Effector memory CD8-positive, alpha-beta T cell (primary cell): ENCODE data around the gene TCF25.

Experiments used
- ATAC-seq: fragments of 150-1000 bp; cut with Tn5 transposase; replicated peaks from 2 replicates; pipeline ENCODE4 v1.10.0; 2021; ENCODE audit warnings: mild to moderate bottlenecking, moderate library complexity
- DNase-seq, 3 experiments: peaks; one replicate each; pipeline ENCODE4 v3.0.0; 2021
- H3K27ac Mint-ChIP-seq, 2 donors: one replicate each; pipeline ENCODE4 v1.8.0; 2022; ENCODE audit warnings: mild to moderate bottlenecking in 2 of 2, mixed read lengths in 2 of 2, moderate library complexity in 2 of 2
- H3K27me3 Mint-ChIP-seq, 2 donors: one replicate each; pipeline ENCODE4 v1.8.0; 2022; ENCODE audit warnings: mixed read lengths in 2 of 2
- H3K36me3 Mint-ChIP-seq: one replicate; pipeline ENCODE4 v1.8.0; 2022; ENCODE audit warnings: mild to moderate bottlenecking, moderate library complexity, mixed read lengths; ENCODE audit not compliant: insufficient read depth
- H3K4me1 Mint-ChIP-seq, 2 donors: one replicate each; pipeline ENCODE4 v1.8.0; 2022; ENCODE audit warnings: low read depth in 2 of 2, mixed read lengths in 2 of 2
- H3K4me3 Mint-ChIP-seq, 2 donors: one replicate each; pipeline ENCODE4 v1.8.0; 2022; ENCODE audit warnings: mild to moderate bottlenecking in 2 of 2, mixed read lengths in 2 of 2, moderate library complexity in 2 of 2
- H3K9me3 Mint-ChIP-seq, 2 donors: one replicate each; pipeline ENCODE4 v1.8.0; 2022; ENCODE audit warnings: mixed read lengths in 2 of 2

TCF25 gene

DNA sequence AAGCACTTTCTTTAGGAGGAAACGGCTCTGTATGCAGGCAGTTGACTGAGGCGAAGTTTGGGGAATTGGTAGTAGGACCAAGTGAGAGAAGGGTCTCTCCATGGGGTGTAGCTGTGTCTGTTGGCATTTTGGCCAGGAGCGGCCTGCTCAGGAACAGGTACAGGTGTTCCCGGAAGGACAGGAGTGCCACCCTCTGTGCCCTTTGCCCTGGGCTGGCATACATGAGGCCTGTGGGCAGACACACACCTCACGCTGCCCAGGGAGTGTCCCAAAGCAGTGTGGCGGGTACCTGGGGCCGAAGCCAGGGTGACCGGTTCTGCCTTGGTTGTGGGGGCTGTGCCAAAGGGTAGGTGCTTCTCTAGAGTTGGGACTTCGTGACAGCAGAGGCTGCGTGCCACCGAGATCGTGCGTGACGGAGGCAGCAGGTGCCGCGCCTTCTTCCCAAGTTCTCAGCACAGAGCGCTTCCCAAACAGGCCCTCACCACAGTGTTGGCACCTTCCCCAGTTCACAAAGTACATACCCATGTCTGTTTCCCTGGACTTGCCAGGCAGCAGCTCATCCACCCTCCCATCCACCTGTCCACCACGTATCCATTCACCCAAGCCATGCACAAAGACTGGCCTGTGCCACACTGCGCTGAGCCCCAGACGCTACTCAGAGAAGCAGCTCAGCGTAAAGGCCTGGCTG, 19.9 kb upstream of the TCF25 start:
- Mint-ChIP-seq H3K36me3 (no peaks in the 10 kb centered on the region), H3K27me3 (no peaks in the 10 kb centered on the region), H3K9me3 (no peaks in the 10 kb centered on the region), H3K27ac (no peak overlapping the region), H3K4me1 (no peaks in the 10 kb centered on the region), H3K4me3 (no peak overlapping the region)
- DNase-seq (no peak), ATAC-seq (no peak)

DNA sequence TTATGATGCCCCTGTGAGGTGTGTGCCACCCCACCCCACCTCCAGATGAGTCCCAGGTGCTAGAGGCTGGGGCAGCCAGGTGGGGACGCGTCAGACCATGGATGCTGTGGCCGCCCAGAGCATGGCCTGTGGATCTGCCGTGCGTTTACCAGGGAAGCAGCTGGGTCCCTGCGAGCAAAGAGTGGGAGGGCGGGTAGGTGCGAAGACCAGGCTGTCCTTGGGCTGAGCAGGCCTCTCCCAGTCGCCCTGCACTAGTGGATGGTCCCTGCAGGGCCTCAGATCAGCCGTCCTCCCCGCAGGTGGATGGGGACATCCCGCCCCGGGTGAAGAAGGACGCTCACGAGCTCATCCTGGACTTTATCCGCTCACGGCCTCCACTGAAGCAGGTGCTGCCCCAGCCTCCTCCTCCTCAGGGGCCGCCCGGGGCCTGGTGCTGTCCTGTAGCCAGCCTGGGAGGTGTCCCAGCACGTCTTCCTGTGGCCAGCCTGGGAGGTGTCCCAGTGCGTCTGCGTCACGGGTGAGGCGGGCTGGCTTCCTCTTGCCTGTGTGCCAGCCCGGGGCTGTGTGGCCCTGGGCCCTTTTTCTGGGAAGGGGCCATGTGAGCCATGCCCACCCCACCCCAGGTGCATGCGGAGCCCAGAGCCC, 18.0 kb upstream of the TCF25 start:
- H3K27ac Mint-ChIP-seq = no peak overlapping the region
- peaks cover under 1% of the 10 kb centered on the region in 2 donors for H3K4me1 Mint-ChIP-seq
- ATAC-seq = no peak
- H3K27me3 Mint-ChIP-seq = no peaks in the 10 kb centered on the region
- H3K9me3 Mint-ChIP-seq = no peaks in the 10 kb centered on the region
- DNase-seq = no peak
- H3K36me3 Mint-ChIP-seq = no peaks in the 10 kb centered on the region
- no peak overlapping the region for H3K4me3 Mint-ChIP-seq

DNA sequence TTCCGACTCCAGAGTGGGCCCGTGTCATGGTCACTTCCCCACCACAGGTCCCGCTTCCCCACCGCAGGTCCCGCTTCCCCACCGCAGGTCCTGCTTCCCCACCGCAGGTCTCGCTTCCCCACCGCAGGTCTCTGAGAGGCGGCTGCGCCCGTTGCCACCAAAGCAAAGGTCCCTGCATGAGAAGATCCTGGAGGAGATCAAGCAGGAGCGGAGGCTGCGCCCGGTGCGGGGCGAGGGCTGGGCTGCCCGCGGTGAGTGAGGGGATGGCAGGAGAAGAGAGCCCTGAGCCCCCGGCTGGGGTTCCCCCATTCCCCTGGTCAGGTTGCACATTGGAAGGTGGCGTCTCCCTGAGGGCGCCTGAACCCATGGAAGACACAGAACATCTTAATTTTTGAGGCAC, 17.4 kb upstream of the TCF25 start:
- Mint-ChIP-seq H3K36me3 (no peaks in the 10 kb centered on the region), H3K4me3 (no peak overlapping the region), H3K9me3 (no peaks in the 10 kb centered on the region), H3K27ac (no peak overlapping the region), H3K27me3 (no peaks in the 10 kb centered on the region), H3K4me1 (peaks cover 6% of the 10 kb centered on the region in 2 donors)
- ATAC-seq (no peak), DNase-seq (no peak)

DNA sequence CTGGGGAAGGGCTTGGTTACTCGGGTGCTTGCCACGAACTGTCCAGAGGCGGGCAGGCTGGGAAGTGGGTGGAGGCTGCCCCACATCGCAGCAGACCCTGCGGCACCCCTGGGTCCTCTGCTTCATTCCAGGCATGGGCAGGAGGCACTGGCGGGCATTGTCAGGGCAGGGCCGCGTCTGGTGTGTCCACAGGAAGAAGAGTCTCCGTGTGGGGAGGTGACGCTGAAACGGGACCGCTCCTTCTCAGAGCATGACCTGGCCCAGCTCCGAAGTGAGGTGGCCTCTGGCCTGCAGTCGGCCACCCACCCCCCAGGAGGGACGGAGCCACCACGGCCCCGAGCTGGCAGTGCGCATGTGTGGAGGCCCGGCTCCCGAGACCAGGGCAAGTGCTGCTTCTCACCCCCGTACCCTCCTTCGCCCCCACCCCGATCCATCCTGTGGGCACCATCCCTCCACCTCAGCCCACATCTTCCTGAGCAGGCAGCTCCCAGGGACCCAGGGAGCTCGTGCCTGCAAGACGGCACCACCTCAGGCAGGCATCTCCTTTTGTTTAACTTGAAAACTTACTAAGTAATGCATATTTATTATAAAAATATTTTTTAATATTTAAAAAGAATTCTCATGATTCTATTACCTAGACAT, 14.3 kb upstream of the TCF25 start:
- no peaks in the 10 kb centered on the region for H3K27me3 Mint-ChIP-seq
- DNase-seq (no peak), ATAC-seq (no peak)
- H3K9me3 Mint-ChIP-seq = no peaks in the 10 kb centered on the region
- H3K27ac Mint-ChIP-seq = no peak overlapping the region
- H3K4me1 Mint-ChIP-seq = peaks cover 23 to 25% of the 10 kb centered on the region in 2 donors
- no peak overlapping the region for H3K4me3 Mint-ChIP-seq
- peaks cover 3% of the 10 kb centered on the region for H3K36me3 Mint-ChIP-seq

- peaks cover 3% of the 10 kb centered on the region for H3K36me3 Mint-ChIP-seq
- H3K4me3 Mint-ChIP-seq = no peak overlapping the region
- no peak for DNase-seq
These were observed 13.8 kb upstream of the TCF25 start for GRCh38 chr16:89859615-89860007.

DNA sequence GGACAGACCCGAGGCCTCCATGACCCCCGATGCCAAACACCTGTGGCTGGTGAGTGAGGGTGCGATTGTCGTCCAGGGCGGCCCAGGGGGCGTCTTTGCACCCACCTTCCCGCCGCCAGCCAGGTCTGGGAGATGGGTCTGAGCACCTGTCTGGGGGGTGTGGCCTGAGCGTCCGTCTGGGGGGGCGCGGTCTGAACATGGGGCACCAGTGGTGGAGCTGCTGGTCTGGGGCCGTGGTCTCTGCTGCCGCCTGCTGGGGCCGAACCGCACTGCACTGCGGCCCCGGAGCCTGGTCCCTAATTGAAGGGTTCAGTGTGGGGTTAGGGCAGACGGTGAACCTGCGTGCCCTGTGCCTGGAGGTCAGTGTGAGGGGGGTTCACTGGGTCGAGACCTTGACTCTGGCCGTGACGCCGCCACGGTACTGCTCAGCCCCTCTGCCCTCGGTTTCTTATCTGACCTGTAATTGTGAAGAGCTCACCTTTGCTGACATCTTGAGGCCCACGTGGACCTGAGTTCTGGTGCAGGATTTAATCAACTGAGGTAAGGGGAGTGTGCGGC, 12.6 kb upstream of the TCF25 start:
- DNase-seq = peak; percentile 70 to 83 (median 79)
- peak; percentile 72 for ATAC-seq
- Mint-ChIP-seq H3K9me3 (no peaks in the 10 kb centered on the region), H3K27me3 (no peaks in the 10 kb centered on the region), H3K27ac (peak overlapping the region; percentile 44 to 49), H3K36me3 (peaks cover 3% of the 10 kb centered on the region), H3K4me3 (no peak overlapping the region), H3K4me1 (peaks cover 29 to 35% of the 10 kb centered on the region in 2 donors)

More at GRCh38 chr16:89859615-89860007, 13.8 kb upstream of the TCF25 start:
- no peaks in the 10 kb centered on the region for H3K9me3 Mint-ChIP-seq
- H3K27ac Mint-ChIP-seq = no peak overlapping the region
- H3K4me1 Mint-ChIP-seq = peaks cover 27 to 30% of the 10 kb centered on the region in 2 donors
- no peak for ATAC-seq
- H3K27me3 Mint-ChIP-seq = no peaks in the 10 kb centered on the region

DNA sequence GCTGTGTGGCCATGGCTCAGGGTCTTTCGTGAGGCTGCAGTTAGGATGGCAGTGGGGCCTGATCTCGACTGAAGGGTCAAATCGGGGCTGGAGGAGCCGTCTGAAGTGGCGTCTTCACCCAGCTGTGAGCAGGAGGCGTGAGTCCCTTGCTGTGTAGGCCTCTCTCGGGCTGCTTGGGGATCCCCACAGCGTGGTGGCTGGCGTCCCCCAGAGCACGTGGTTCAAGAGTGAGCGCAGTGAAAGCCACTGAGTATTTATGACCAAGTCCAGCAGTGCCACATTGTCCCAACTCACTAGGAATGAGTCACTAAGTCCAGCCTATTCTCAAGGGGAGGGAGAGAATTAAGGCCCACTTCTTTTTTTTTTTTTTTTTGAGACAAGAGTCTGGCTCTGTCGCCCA, 11.7 kb upstream of the TCF25 start:
- Mint-ChIP-seq H3K4me3 (no peak overlapping the region), H3K9me3 (no peaks in the 10 kb centered on the region), H3K36me3 (peaks cover 3% of the 10 kb centered on the region), H3K4me1 (peaks cover 29 to 35% of the 10 kb centered on the region in 2 donors), H3K27ac (no peak overlapping the region), H3K27me3 (no peaks in the 10 kb centered on the region)
- DNase-seq (no peak), ATAC-seq (no peak)

DNA sequence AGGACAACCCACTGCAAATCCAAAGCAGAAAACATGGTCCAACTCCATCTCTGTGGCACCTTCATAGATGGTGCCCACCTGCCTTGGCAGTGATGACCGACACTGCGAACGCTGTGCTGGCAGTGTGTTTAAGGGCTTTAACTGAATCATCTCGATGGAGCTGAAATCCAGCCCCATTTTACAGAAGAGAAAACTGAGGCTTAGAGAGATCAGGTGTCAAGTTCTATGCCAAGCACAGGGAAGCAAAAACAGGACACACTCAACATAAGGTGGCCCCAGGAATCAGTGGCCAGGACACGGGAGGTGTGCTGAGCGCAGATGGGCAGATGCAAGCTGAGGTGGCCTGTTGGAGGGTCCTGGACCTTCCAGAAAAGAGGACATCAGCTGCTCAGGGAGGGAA, 10.7 kb upstream of the TCF25 start:
- Mint-ChIP-seq H3K4me3 (peak overlapping the region; percentile 75 to 85), H3K27ac (peak overlapping the region; percentile 81 to 89), H3K36me3 (peaks cover 3% of the 10 kb centered on the region), H3K9me3 (no peaks in the 10 kb centered on the region), H3K27me3 (no peaks in the 10 kb centered on the region), H3K4me1 (peaks cover 29 to 35% of the 10 kb centered on the region in 2 donors)
- no peak for DNase-seq
- no peak for ATAC-seq

- H3K4me1 Mint-ChIP-seq = peaks cover 29 to 35% of the 10 kb centered on the region in 2 donors
- H3K36me3 Mint-ChIP-seq = peaks cover 3% of the 10 kb centered on the region
- H3K4me3 Mint-ChIP-seq = peak overlapping the region; percentile 75 to 85
- H3K27ac Mint-ChIP-seq = peak overlapping the region; percentile 81 to 89
- H3K27me3 Mint-ChIP-seq = no peaks in the 10 kb centered on the region
- DNase-seq (peak; percentile 24 to 41 (median 27)), ATAC-seq (peak; percentile 69)
- no peaks in the 10 kb centered on the region for H3K9me3 Mint-ChIP-seq
These were observed 9.5 kb upstream of the TCF25 start for GRCh38 chr16:89863741-89864526.

DNA sequence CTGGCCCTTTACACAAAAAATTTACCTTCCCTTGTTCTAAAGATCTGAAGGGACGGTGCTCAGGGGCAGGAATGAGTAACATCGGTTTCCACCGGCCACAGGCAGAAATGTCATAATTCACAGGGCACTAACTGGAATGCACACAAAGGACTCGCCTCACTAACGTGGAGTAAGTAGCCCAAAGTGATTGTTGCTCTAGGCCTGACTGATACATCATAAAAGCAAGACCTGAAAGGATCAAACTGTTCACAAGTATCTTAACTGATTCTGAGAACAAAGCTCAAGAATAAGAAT, 8.9 kb upstream of the TCF25 start:
- no peak for ATAC-seq
- Mint-ChIP-seq H3K27ac (peak overlapping the region; percentile 81 to 89), H3K27me3 (no peaks in the 10 kb centered on the region), H3K4me3 (peak overlapping the region; percentile 75 to 85), H3K9me3 (no peaks in the 10 kb centered on the region), H3K4me1 (peaks cover 29 to 35% of the 10 kb centered on the region in 2 donors), H3K36me3 (peaks cover 3% of the 10 kb centered on the region)
- DNase-seq = no peak

- Mint-ChIP-seq H3K27me3 (no peaks in the 10 kb centered on the region), H3K9me3 (no peaks in the 10 kb centered on the region), H3K27ac (no peak overlapping the region), H3K36me3 (peaks cover 10% of the 10 kb centered on the region), H3K4me1 (peaks cover 24% of the 10 kb centered on the region in 2 donors), H3K4me3 (no peak overlapping the region)
- DNase-seq (no peak), ATAC-seq (no peak)
These were observed 5.5 kb upstream of the TCF25 start for GRCh38 chr16:89867918-89868317.

- Mint-ChIP-seq H3K9me3 (no peaks in the 10 kb centered on the region), H3K27ac (no peak overlapping the region), H3K4me3 (no peak overlapping the region), H3K36me3 (peaks cover 26% of the 10 kb centered on the region), H3K4me1 (peaks cover 7 to 14% of the 10 kb centered on the region in 2 donors), H3K27me3 (no peaks in the 10 kb centered on the region)
- no peak for DNase-seq
- ATAC-seq = no peak
These were observed 3.5 kb upstream of the TCF25 start for GRCh38 chr16:89869911-89870310.

DNA sequence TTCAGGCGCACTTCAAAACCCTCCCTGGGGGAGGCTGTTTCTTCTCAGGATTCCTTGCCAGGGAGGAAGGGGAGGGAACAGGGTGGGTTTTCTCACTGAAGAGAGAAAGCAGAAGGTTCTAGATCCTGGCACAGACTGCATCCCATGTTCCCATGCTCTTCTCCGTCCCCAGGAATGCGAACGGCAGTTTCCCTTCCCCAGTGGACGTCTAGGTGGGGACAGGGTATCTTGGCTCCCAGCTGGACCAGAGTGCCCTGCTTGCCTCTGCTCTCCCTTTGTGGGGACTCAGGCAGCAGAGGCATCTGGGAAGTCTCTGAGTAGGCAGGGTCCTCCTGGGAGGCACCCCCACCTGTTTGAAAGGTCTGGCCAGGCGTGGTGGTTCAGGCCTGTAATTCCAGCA, 3.0 kb upstream of the TCF25 start:
- no peak for DNase-seq
- peaks cover 0 to 2% of the 10 kb centered on the region in 2 donors for H3K9me3 Mint-ChIP-seq
- peaks cover 11 to 14% of the 10 kb centered on the region in 2 donors for H3K4me1 Mint-ChIP-seq
- no peak overlapping the region for H3K27ac Mint-ChIP-seq
- H3K27me3 Mint-ChIP-seq = no peaks in the 10 kb centered on the region
- ATAC-seq = no peak
- no peak overlapping the region for H3K4me3 Mint-ChIP-seq
- H3K36me3 Mint-ChIP-seq = peaks cover 31% of the 10 kb centered on the region
